GM21526 (cell line): Measurements from ENCODE around the gene PIK3C2B.
A peak's percentile ranks its signal among the peaks of the same experiment; 100 is the strongest.

Experiments used
- ATAC-seq: cut with Tn5 transposase; IDR thresholded peaks from one replicate; pipeline ENCODE4 v1.9.1; 2021; ENCODE audit warnings: moderate library complexity; ENCODE audit not compliant: unreplicated experiment, low FRiP score

The PIK3C2B gene

GRCh38 chr1:204480515-204480914 is 14.1 kb downstream of the PIK3C2B start:
- ATAC-seq, result peak; percentile 62

GRCh38 chr1:204479387-204480136 is 15.0 kb downstream of the PIK3C2B start:
- no peak for ATAC-seq

- ATAC-seq, result no peak
Observed at GRCh38 chr1:204478921-204479320, 15.7 kb downstream of the PIK3C2B start.

GRCh38 chr1:204478172-204478899 is 16.3 kb downstream of the PIK3C2B start:
- ATAC-seq, result no peak

DNA sequence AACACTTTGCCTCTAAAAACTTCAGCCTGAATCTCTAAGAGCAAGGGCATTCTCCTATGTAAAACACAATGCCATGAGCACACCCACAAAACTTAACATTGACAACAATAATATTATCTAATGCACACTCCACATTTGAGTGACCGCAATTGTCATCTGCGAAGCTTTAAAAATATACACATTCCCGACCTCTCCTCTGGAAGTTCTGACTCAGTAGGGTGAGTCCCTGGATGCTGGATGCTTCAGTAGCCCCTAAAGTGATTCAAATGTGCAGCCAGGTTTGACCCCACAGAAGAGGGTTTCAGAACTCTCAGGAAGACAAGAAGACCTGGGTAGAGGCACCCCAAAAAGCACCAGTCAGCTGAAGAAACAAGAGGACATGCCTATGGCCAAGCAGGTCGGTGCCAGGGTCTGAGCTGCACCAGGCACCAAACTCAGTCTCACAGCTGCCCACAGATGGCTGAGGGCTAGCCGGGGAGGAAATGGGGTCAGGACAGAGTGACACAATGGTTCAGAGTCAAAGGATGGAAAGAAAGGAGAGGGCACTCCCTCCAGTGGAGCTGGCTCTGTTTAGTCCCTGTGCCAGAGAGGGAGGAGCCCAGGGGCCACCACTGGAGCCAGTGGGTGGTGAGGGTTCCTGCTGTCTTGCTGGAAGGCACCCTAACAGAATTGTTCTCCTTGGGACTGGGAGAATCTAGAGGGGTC is 17.4 kb downstream of the PIK3C2B start:
- no peak for ATAC-seq

DNA sequence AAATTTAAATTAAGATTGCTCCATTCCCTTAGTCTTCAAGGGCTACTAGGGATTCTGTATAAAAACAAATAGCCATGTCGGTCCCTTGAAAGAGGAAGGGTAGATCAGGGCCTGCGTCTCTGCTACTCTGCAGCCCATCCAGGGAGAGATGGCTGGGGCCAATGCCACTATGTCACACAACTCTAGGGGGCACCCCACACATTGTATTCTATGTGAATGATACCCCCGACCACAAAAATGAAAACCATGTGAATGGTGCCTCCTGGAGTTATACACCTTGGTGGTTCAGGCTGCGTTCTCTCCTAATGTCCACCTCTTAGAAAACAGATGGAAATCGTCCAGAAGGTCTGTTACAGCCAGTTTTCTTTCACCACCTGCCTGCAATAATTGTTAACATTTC is 18.0 kb downstream of the PIK3C2B start:
- no peak for ATAC-seq

GRCh38 chr1:204475656-204476432 is 18.8 kb downstream of the PIK3C2B start:
- no peak for ATAC-seq

DNA sequence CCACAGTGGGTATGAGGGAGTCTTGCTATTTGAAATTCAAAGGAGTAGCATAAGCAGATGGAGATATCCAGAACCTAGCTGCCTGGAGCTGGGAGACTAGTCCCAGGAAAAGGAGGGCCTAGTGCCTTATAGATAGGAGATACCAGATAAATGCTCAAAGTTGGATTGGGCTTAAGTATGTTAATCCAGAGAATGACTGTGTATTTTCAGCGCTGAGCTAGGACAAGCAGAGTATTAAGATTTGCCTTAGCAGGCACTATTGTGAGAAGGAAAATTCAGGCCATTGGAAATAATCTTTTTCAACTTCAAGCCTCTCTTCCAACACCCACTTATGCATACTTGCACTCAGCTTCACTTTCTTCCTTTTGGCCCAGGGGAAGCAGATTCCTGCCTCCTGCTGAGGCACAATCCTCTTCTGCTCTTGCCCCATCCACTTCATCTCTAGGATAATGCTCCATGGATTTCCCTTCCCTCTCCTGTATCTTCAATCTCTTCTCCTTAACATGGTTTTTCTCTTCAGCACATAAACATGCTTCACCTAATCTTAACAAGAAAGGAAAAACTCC is 21.1 kb downstream of the PIK3C2B start:
- ATAC-seq, result no peak

DNA sequence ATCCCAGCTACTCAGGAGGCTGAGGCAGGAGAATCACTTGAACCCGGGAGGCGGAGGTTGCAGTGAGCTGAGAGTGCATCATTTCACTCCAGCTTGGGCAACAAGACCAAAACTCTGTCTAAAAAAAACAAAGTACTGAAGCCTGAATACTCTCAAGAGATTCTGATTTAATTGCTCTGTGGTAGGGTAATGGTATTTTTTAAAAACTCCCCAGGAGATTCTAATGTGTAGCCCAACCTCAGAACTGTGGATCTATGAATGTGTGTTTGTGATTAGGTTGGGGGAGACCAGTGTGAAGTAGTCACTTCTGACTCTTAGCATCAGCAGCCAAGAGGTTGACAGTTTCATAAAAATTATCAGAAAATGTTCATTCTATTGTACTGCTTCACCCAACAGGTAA is 21.9 kb downstream of the PIK3C2B start:
- ATAC-seq, result no peak

- ATAC-seq, result no peak
Observed at GRCh38 chr1:204471687-204472086, 22.9 kb downstream of the PIK3C2B start.

GRCh38 chr1:204469304-204469703 is 25.3 kb downstream of the PIK3C2B start:
- no peak for ATAC-seq

DNA sequence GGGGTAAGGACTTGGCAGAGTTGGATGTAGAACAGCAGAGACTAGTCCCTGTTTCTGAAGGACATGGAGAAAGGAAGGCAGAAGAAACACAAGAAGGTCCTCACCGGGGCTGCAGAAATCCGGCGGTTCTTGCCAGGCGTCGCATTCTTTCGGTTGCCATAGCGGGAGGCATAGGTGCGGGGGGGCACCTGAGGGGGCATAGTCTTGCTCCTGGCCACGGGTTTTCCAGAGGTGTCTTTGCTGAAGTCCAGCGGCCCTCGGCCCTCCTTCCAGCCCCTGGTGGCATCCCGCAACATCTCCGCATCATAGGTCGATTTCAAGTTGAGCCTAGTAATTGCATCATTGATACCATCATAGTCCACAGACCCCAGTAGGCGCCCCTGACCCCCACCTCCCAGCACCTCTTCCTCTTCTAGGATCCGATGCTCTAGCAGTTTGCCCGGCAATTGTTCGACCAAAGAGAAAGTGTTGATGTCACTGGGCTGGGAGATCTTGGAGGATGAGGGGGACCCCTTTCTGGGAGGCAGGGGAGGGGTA is 25.8 kb downstream of the PIK3C2B start:
- no peak for ATAC-seq

DNA sequence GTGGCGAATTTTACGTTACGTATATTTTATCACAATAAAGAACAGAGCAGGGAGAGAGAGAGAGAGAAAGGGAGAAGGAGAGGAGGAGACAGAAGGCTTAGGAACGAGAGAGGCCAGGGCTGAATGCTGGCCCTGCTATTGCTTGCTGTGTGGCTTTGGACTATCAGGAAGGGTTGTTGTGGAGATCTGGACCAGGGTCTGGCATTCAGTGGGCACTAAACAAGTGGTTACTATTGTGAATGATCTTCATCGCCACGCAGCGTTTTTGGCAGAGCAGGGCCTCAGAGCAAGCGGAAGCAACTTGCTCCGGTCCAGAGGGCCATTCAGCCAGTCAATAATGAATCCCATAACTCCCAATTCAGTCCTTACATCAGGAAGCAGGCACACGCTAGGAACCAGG is 26.4 kb downstream of the PIK3C2B start:
- no peak for ATAC-seq

- ATAC-seq, result peak; percentile 6
Observed at GRCh38 chr1:204466416-204467405, 27.9 kb downstream of the PIK3C2B start.

DNA sequence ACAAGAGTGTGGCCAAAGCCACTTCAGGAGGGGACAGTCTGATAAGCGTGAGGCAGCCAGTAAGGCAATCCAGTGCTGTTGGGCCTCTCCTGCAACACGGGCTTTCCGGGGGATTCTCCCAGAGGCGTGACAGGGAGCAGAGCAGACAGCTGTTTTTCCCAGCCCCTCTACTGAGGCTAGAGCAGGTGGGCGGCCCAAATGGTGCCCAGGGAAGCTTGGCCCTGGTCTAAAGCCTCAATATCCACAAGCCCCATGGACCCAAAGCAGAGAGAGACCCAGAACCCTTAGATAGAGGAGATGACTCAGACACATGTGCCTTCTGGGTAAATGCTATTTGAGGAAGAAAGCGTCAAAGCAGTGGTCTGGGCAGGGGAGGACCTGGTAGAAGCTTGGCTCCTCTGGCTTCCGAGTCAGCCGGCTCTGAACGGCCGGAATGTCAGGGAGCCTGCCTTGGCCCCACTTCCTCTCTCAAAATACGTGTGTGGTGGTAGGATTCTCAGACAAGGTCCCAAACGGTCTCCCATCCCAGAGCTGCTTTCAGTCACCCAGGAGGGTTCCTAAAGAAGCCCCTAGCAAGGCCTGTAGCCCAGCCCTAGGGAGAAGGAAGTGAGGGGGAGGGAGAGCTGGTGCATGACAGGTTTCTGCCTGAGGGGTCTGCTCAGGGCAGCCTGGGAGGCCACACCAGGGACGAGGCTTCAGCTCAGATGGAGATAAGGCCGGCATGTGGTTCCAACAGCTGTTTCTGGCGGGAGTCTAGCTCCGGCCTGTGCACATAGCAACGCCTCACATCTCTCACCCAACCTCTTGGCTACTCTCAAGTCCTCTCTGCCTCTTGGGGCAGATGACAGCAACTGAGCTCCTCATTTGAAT is 28.8 kb downstream of the PIK3C2B start:
- peak; percentile 71 for ATAC-seq

DNA sequence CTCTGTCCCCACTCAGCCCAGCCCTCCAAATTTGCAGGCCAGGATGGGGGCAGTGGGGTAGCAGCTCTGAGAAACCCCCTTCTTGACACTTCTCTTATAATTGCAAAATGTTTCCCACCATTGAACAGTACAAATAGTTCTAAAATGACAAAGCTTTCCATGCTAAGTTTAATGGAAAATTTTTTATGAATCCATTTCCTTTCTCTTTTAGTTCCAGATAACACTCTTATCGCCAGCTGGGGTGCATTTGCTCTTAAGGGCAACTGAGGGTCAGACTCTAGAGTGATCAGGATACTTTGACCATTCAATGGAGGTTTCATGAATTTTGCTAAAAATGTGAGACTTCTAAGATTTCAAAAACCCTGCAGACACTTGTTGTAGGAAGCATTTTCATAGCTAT is 29.9 kb downstream of the PIK3C2B start:
- ATAC-seq, result no peak

GRCh38 chr1:204464187-204464631 is 30.4 kb downstream of the PIK3C2B start:
- ATAC-seq, result no peak
